IMR-90 (cell line): ENCODE data around the gene CD79A. TPM values are rescaled to one million over a fixed set of nuclear protein-coding genes. Genes with fewer than 3 reads are reported as not detected.

Source experiments
- ATAC-seq: fragments of 200-7000 bp; cut with Tn5 transposase; 2 replicates; pipeline ENCODE4 v1.9.1; 2020; ENCODE audit warnings: low read depth, mild to moderate bottlenecking, moderate library complexity
- BruUV-seq: library from RNA; stranded (reverse); fragments of 400-500 nt; replicated peaks from 2 replicates; lab custom pipeline; 2021; lab: Mats Ljungman, UMichigan
- CTCF ChIA-PET: fragments of 300-600 bp; formaldehyde crosslinking; extraction: SDS; loops from one replicate; lab custom pipeline; 2021; ENCODE audit warnings: antibody characterized with exemption; lab: Yijun Ruan, JAX
- POLR2A ChIA-PET: fragments of 300-600 bp; sonication (Branson Sonifier 250); formaldehyde crosslinking; loops from one replicate; lab custom pipeline; 2022; ENCODE audit warnings: antibody characterized with exemption; ENCODE audit not compliant: unreplicated experiment; lab: Charles Lee
- DNase-seq: peaks from one replicate; pipeline ENCODE4 v3.0.0; 2013
- H2AFZ ChIP-seq: replicated peaks from 2 replicates; pipeline ENCODE3; 2013; ENCODE audit warnings: low read length, mild to moderate bottlenecking; ENCODE audit not compliant: poor library complexity
- H2AK5ac ChIP-seq: 2 replicates; pipeline ENCODE4 v1.6.1; 2013; ENCODE audit warnings: low read depth, low read length, inconsistent platforms
- H2AK9ac ChIP-seq: replicated peaks from 2 replicates; pipeline ENCODE3; 2013; ENCODE audit warnings: mild to moderate bottlenecking, low read depth, low read length, moderate library complexity; ENCODE audit not compliant: poor library complexity
- H2BK120ac ChIP-seq: 2 replicates; pipeline ENCODE4 v1.6.1; 2013; ENCODE audit warnings: low read depth, low read length, inconsistent platforms
- H2BK15ac ChIP-seq: 3 replicates; pipeline ENCODE4 v1.6.1; 2013; ENCODE audit warnings: low read depth, low read length, inconsistent platforms
- H2BK20ac ChIP-seq: 2 replicates; pipeline ENCODE4 v1.6.1; 2013; ENCODE audit warnings: low read depth, mild to moderate bottlenecking, inconsistent platforms, low read length, moderate library complexity
- H2BK5ac ChIP-seq: 2 replicates; pipeline ENCODE4 v1.6.1; 2013; ENCODE audit warnings: mild to moderate bottlenecking, low read depth, low read length, inconsistent platforms; ENCODE audit not compliant: poor library complexity, severe bottlenecking
- H3K14ac ChIP-seq: replicated peaks from 2 replicates; pipeline ENCODE4 v1.6.1; 2013; ENCODE audit warnings: low read depth, low read length, inconsistent platforms
- H3K18ac ChIP-seq: 2 replicates; pipeline ENCODE4 v1.6.1; 2013; ENCODE audit warnings: low read depth, low read length, control low read depth
- H3K23ac ChIP-seq: 2 replicates; pipeline ENCODE4 v1.6.1; 2013; ENCODE audit warnings: low read depth, low read length, inconsistent platforms
- H3K27ac ChIP-seq: 2 replicates; pipeline ENCODE4 v1.5.1; 2013; ENCODE audit warnings: mild to moderate bottlenecking, control low read depth, low read length; ENCODE audit not compliant: insufficient read depth
- H3K27me3 ChIP-seq: 2 replicates; pipeline ENCODE4 v1.6.1; 2013; ENCODE audit warnings: low read length; ENCODE audit not compliant: control insufficient read depth, insufficient read depth
- H3K36me3 ChIP-seq: 2 replicates; pipeline ENCODE4 v1.6.1; 2013; ENCODE audit warnings: low read length, mixed read lengths; ENCODE audit not compliant: control insufficient read depth, insufficient read depth
- H3K4ac ChIP-seq: 2 replicates; pipeline ENCODE4 v1.6.1; 2013; ENCODE audit warnings: low read depth, low read length, inconsistent platforms
- H3K4me1 ChIP-seq: 2 replicates; pipeline ENCODE4 v1.6.1; 2013; ENCODE audit warnings: low read length, mixed read lengths; ENCODE audit not compliant: control insufficient read depth, insufficient read depth
- H3K4me2 ChIP-seq: 2 replicates; pipeline ENCODE4 v1.6.1; 2013; ENCODE audit warnings: low read depth, mild to moderate bottlenecking, control low read depth, low read length, moderate library complexity
- H3K4me3 ChIP-seq: 2 replicates; pipeline ENCODE4 v1.5.1; 2013; ENCODE audit warnings: low read depth, mild to moderate bottlenecking, control low read depth, low read length, moderate library complexity; ENCODE audit not compliant: insufficient read depth
- H3K56ac ChIP-seq: 2 replicates; pipeline ENCODE4 v1.6.1; 2013; ENCODE audit warnings: low read length, inconsistent platforms; ENCODE audit not compliant: insufficient read depth; ENCODE audit errors: extremely low read depth
- H3K79me1 ChIP-seq, 2 experiments: 2 replicates each; pipeline ENCODE4 v1.6.1; 2013; ENCODE audit warnings: low read length in 2 of 2, inconsistent platforms in 1 of 2, low read depth in 1 of 2
- H3K9ac ChIP-seq: 2 replicates; pipeline ENCODE4 v1.6.1; 2013; ENCODE audit warnings: low read depth, low read length, control low read depth
- H3K9me1 ChIP-seq: 2 replicates; pipeline ENCODE4 v1.6.1; 2013; ENCODE audit warnings: low read length, inconsistent platforms; ENCODE audit not compliant: insufficient read depth
- H3K9me3 ChIP-seq: 2 replicates; pipeline ENCODE4 v1.6.1; 2013; ENCODE audit warnings: low read length; ENCODE audit not compliant: control insufficient read depth, insufficient read depth
- H4K20me1 ChIP-seq: 2 replicates; pipeline ENCODE4 v1.6.1; 2013; ENCODE audit warnings: low read length, inconsistent platforms; ENCODE audit not compliant: insufficient read depth
- H4K5ac ChIP-seq: 2 replicates; pipeline ENCODE4 v1.6.1; 2013; ENCODE audit warnings: mild to moderate bottlenecking, low read depth, low read length, control low read depth
- H4K8ac ChIP-seq, 2 experiments: 2 replicates each; pipeline ENCODE4 v1.6.1; 2013; ENCODE audit warnings: low read depth in 2 of 2, low read length in 2 of 2, control low read depth in 1 of 2, inconsistent platforms in 1 of 2
- H4K91ac ChIP-seq: 2 replicates; pipeline ENCODE4 v1.6.1; 2013; ENCODE audit warnings: low read depth, low read length, inconsistent platforms; ENCODE audit not compliant: insufficient read depth
- CHD1 ChIP-seq: IDR thresholded peaks from 2 replicates; pipeline ENCODE4 v1.6.1; 2012; ENCODE audit warnings: low read depth, low read length, improper control_type of control experiment
- ELK1 ChIP-seq: fragments of 150-350 bp; IDR thresholded peaks from 2 replicates; pipeline ENCODE4 v1.6.1; 2016; ENCODE audit warnings: low read depth, mild to moderate bottlenecking, low read length, moderate library complexity, borderline replicate concordance
- MAZ ChIP-seq: IDR thresholded peaks from 2 replicates; pipeline ENCODE4 v1.6.1; 2012; ENCODE audit warnings: low read depth, mild to moderate bottlenecking, low read length, improper control_type of control experiment, moderate library complexity, borderline replicate concordance
- WGBS, 2 experiments: methylation state at CpG; one replicate each; pipeline versions ENCODE4 v1.1.5 to v1.1.7; 2013; ENCODE audit warnings: missing lambda C conversion rate in 2 of 2; ENCODE audit not compliant: insufficient read length in 1 of 2; ENCODE audit errors: extremely low coverage in 2 of 2; 5-methylcytosine and 5-hydroxymethylcytosine counted together
- dilution Hi-C: fragments of 300-500 bp; cut with HindIII; formaldehyde crosslinking; loops from one replicate; pipeline ENCODE4 v1.14.3; 2018; ENCODE audit warnings: low sequenced_read_pairs; ENCODE audit not compliant: unreplicated experiment
- in situ Hi-C: fragments of 300-500 bp; cut with MboI; formaldehyde crosslinking; loops from 3 replicates; pipeline ENCODE4 v1.14.3; 2019; ENCODE audit warnings: low sequenced_read_pairs, inconsistent platforms, mixed read lengths
- intact Hi-C: fragments of 100-400 bp; cut with micrococcal nuclease; formaldehyde crosslinking; loops from 2 replicates; pipeline ENCODE4 v1.10.0; 2022
- polyA plus RNA-seq, 3 experiments: library from polyadenylated mRNA; depleted of rRNA; stranded (reverse); fragments of >200 nt; gene quantifications; 2 replicates each; pipeline ENCODE4 v1.2.3, GENCODE V29; 2012; ENCODE audit warnings: low replicate concordance in 1 of 3
- total RNA-seq: library from RNA; depleted of rRNA; stranded (reverse); fragments of >200 nt; gene quantifications from 2 replicates; pipeline ENCODE4 v1.2.3, GENCODE V29; 2012

The CD79A gene
- total and polyA plus RNA-seq, 2 of the 4 experiments (the other 2 are of a cell fraction): 0.19 TPM; not detected in 1

- no peak overlapping the region for H2BK120ac ChIP-seq
- dilution Hi-C loops (no loop called here), in situ Hi-C loops (no loop called here), intact Hi-C loops (no loop called here)
- H2AK5ac ChIP-seq: no peak overlapping the region
- 96% methylated on average over 8 of the region's 17 CpGs; no CpG with 5 or more reads in 1 of the 2 experiments for WGBS, 2 experiments
- POLR2A ChIA-PET: no interaction called here
- no peak overlapping the region for H4K5ac ChIP-seq
- no peak overlapping the region for H2BK15ac ChIP-seq
- H3K27me3 ChIP-seq: no peaks in the 10 kb centered on the region
- no peaks in the 10 kb centered on the region for H3K9me3 ChIP-seq
- no TSS peak for BruUV-seq
- no peak overlapping the region for H2AK9ac ChIP-seq
- no peak overlapping the region for H2BK20ac ChIP-seq
- no peak for DNase-seq
- no peak overlapping the region for H3K27ac ChIP-seq
- H3K4ac ChIP-seq: no peak overlapping the region
- H3K23ac ChIP-seq: no peak overlapping the region
- TF ChIP-seq CHD1 (no peak), MAZ (no peak), ELK1 (no peak)
- no peak overlapping the region for H3K4me3 ChIP-seq
- peaks cover 74% of the 10 kb centered on the region for H3K36me3 ChIP-seq
- H2BK5ac ChIP-seq: no peak overlapping the region
- no peak overlapping the region for H3K14ac ChIP-seq
- H3K79me1 ChIP-seq: peaks cover 0 to 3% of the 10 kb centered on the region in 2 experiments; a peak in 1 of 4 replicates
- H3K4me1 ChIP-seq: no peaks in the 10 kb centered on the region
- H4K8ac ChIP-seq: no peak overlapping the region
- no peak for ATAC-seq
- H4K91ac ChIP-seq: no peak overlapping the region
- peaks cover 4% of the 10 kb centered on the region; the same call in 1 of the 2 replicates for H4K20me1 ChIP-seq
- CTCF ChIA-PET: interaction anchor here (0.6 kb wide), 1 partner anchor 14 kb away, joined by 4 read pairs; no protein-coding TSS in a partner anchor
- H3K9ac ChIP-seq: no peak overlapping the region
- H3K4me2 ChIP-seq: no peak overlapping the region
- no peak overlapping the region for H3K56ac ChIP-seq
- no peak overlapping the region for H3K18ac ChIP-seq
- H2AFZ ChIP-seq: no peak overlapping the region
- no peaks in the 10 kb centered on the region for H3K9me1 ChIP-seq
These were observed 25.5 kb downstream of the CD79A start for GRCh38 chr19:41902594-41902993.
